Measurements from ENCODE around the gene CPT1B. TPM values are rescaled to one million over a fixed set of nuclear protein-coding genes. Genes with fewer than 3 reads are reported as not detected.
A peak's percentile ranks its signal among the peaks of the same experiment; 100 is the strongest.
"Not testable (repeated sequence)": the region's sequence is repeated elsewhere in the genome, so short reads cannot be mapped to it uniquely, and the experiment has no call there.

The CPT1B gene
- total RNA-seq, 4 donors from 2014 or later, result 9.7 to 38.7 (median 14.9) TPM

DNA sequence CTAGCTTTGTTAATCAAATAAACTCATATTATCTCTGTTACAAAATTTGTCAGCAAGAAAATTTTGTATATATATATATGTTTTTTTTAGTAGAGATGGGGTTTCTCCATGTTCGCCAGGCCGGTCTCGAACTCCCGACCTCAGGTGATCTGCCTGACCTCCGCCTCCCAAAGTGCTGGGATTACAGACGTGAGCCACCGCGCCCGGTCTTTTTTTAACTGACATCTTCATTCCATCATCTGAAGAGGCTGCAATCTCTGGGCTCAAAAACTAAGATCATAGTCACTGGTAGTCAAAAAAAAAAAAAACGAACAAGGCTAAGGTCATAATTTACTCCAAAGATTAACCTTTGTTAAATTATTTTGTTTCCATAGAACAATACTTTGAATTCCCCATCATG lies 37.8 kb downstream of the CPT1B start:
- WGBS, 2 donors, result 82 to 83% methylated on average over 10 of the region's 10 CpGs
- peak overlapping the region in 2 of 3 donors; percentile 91 to 96 for H3K27ac ChIP-seq
- no peak overlapping the region for H3K4me3 ChIP-seq (replicated peaks in 1 of 3)
- H3K9me3 ChIP-seq, result no peaks in the 10 kb centered on the region
- intact Hi-C loops (cut with DNase I), result no loop called here
- H3K4me1 ChIP-seq, result peaks cover 13 to 54% of the 10 kb centered on the region in 2 donors
- TF ChIP-seq CTCF (IDR thresholded peaks at IDR 0.05), result no peak
- TF ChIP-seq POLR2A (IDR thresholded peaks at IDR 0.05), result no peak
- no peaks in the 10 kb centered on the region for H3K27me3 ChIP-seq
- no peak for DNase-seq
- H3K36me3 ChIP-seq, result no peaks in the 10 kb centered on the region

- intact Hi-C loops (cut with DNase I), result no loop called here
- DNase-seq, result no peak
- H3K27me3 ChIP-seq, result no peaks in the 10 kb centered on the region
- no peaks in the 10 kb centered on the region for H3K9me3 ChIP-seq
- H3K4me3 ChIP-seq (replicated peaks in 1 of 3), result no peak overlapping the region
- WGBS, 2 donors, result 87 to 88% methylated on average over 13 of the region's 13 CpGs
- peaks cover 12 to 58% of the 10 kb centered on the region in 2 donors for H3K4me1 ChIP-seq
- H3K36me3 ChIP-seq, result no peaks in the 10 kb centered on the region
- TF ChIP-seq POLR2A (IDR thresholded peaks at IDR 0.05) (no peak), CTCF (IDR thresholded peaks at IDR 0.05) (no peak)
- peak overlapping the region in 2 of 3 donors; percentile 91 to 96 for H3K27ac ChIP-seq
Observed at GRCh38 chr22:50537765-50538164, 40.5 kb downstream of the CPT1B start.

DNA sequence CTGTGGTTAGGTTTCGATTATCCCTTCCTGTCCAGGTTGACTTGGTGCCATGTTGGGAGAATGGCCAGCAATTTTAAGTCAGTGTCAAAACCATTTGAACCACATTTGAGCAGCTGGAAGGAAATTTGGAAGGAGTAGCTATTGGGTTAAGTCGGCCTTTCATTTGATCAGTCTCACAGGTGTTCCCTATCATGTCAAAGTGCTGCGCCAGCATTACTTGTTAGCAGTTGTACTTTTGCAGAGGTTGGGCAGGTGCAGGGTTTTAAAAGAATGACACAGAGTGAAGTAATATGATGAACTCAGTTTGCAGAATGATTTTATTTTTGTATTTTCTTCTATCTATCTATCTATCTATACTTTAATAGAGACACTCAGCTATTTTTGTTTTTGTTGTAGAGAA lies 42.0 kb downstream of the CPT1B start:
- intact Hi-C loops (cut with DNase I), result no loop called here
- H3K36me3 ChIP-seq, result no peaks in the 10 kb centered on the region
- TF ChIP-seq POLR2A (IDR thresholded peaks at IDR 0.05) (no peak), CTCF (IDR thresholded peaks at IDR 0.05) (no peak)
- H3K9me3 ChIP-seq, result no peaks in the 10 kb centered on the region
- no peak overlapping the region for H3K27ac ChIP-seq
- no peak overlapping the region for H3K4me3 ChIP-seq (replicated peaks in 1 of 3)
- no peaks in the 10 kb centered on the region for H3K27me3 ChIP-seq
- 87 to 88% methylated on average over 3 of the region's 3 CpGs for WGBS, 2 donors
- H3K4me1 ChIP-seq, result peaks cover 21 to 56% of the 10 kb centered on the region in 2 donors
- DNase-seq, result no peak

DNA sequence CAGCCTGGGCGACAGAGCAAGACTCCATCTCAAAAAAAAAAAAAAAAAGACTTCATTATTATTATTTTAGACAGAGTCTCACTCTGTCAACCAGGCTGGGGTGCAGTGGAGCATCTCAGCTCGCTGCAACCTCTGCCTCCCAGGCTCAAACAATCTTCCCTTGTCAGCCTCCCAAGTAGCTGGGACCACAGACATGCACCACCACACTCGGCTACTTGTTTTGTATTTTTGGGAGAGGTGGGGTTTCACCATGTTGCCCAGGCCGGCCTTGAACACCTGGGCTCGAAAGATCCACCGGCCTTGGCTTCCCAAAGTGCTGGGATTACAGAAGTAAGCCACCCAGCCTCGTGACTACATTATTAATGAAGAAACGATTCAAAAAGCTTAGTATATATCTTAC lies 43.1 kb downstream of the CPT1B start:
- DNase-seq, result no peak
- Histone ChIP-seq H3K36me3 (no peaks in the 10 kb centered on the region), H3K4me1 (peaks cover 29 to 50% of the 10 kb centered on the region in 2 donors), H3K9me3 (no peaks in the 10 kb centered on the region), H3K27ac (peak overlapping the region in 1 of 3 donors; percentile 60), H3K27me3 (no peaks in the 10 kb centered on the region), H3K4me3 (replicated peaks in 1 of 3) (no peak overlapping the region)
- TF ChIP-seq POLR2A (IDR thresholded peaks at IDR 0.05), result no peak
- intact Hi-C loops (cut with DNase I), result no loop called here
- WGBS, 2 donors, result 80% methylated on average over 8 of the region's 8 CpGs

GRCh38 chr22:50533856-50534711 lies 44.1 kb downstream of the CPT1B start:
- Histone ChIP-seq H3K27ac (peak overlapping the region; percentile 1 to 99 (median 35)), H3K4me1 (peaks cover 25 to 46% of the 10 kb centered on the region in 2 donors)
- intact Hi-C loops (cut with DNase I); H3K36me3 ChIP-seq; H3K9me3 ChIP-seq; H3K4me3 ChIP-seq (replicated peaks in 1 of 3); H3K27me3 ChIP-seq: not testable (repeated sequence)
- WGBS, 2 donors, result 34 to 43% methylated on average over 21 of the region's 21 CpGs
- TF ChIP-seq POLR2A (IDR thresholded peaks at IDR 0.05), result peak in 1 of 2 donors; percentile 66
- DNase-seq, result peak; percentile 82 to 87

All from thyroid gland (tissue), 4 donors.